Hippocampal formation (tissue), 2 donors: ENCODE results near the gene USP50.
"Not testable (repeated sequence)": the region's sequence is repeated elsewhere in the genome, so short reads cannot be mapped to it uniquely, and the experiment has no call there.

Experiments used
- DNase-seq, 2 donors: peaks; one replicate each; lab custom pipeline; 2025; lab: John Stamatoyannopoulos, UW

USP50 gene

GRCh38 chr15:50546566-50546965 lies at the start of gene USP50:
Gene USP50 (minus strand): TSS chr15:50546666. CDS start chr15:50546525, 141 bp downstream.
- DNase-seq = no peak

GRCh38 chr15:50594311-50594710 lies 47.8 kb upstream of the USP50 start:
- no peak for DNase-seq

GRCh38 chr15:50593761-50594160 lies 47.3 kb upstream of the USP50 start:
- DNase-seq = no peak

GRCh38 chr15:50590288-50590687 lies 43.8 kb upstream of the USP50 start:
- DNase-seq = no peak

- no peak for DNase-seq
Measured at GRCh38 chr15:50577492-50577891, 31.0 kb upstream of the USP50 start.

- DNase-seq = no peak
Measured at GRCh38 chr15:50576166-50576565, 29.7 kb upstream of the USP50 start.

- DNase-seq = not testable (repeated sequence)
Measured at GRCh38 chr15:50573842-50574241, 27.4 kb upstream of the USP50 start.

GRCh38 chr15:50563756-50564155 lies 17.3 kb upstream of the USP50 start:
- no peak for DNase-seq

- DNase-seq = no peak
Measured at GRCh38 chr15:50562735-50563640, 16.5 kb upstream of the USP50 start.

GRCh38 chr15:50558012-50558411 lies 11.5 kb upstream of the USP50 start:
- DNase-seq = no peak

GRCh38 chr15:50556642-50557371 lies 10.3 kb upstream of the USP50 start:
- DNase-seq = no peak

- DNase-seq = no peak
Measured at GRCh38 chr15:50552238-50552637, 5.8 kb upstream of the USP50 start.

- no peak for DNase-seq
Measured at GRCh38 chr15:50549326-50549725, 2.9 kb upstream of the USP50 start.

- DNase-seq = no peak
Measured at GRCh38 chr15:50544368-50544767, 2.1 kb downstream of the USP50 start.

GRCh38 chr15:50543556-50543955 lies 2.9 kb downstream of the USP50 start:
- no peak for DNase-seq

GRCh38 chr15:50542887-50543210 lies 3.6 kb downstream of the USP50 start:
- no peak for DNase-seq

- no peak for DNase-seq
Measured at GRCh38 chr15:50531766-50532165, 14.7 kb downstream of the USP50 start.

- no peak for DNase-seq
Measured at GRCh38 chr15:50531163-50531562, 15.3 kb downstream of the USP50 start.

GRCh38 chr15:50523851-50524251 lies 22.6 kb downstream of the USP50 start:
- no peak for DNase-seq

GRCh38 chr15:50519740-50520425 lies 26.6 kb downstream of the USP50 start:
- no peak for DNase-seq

- DNase-seq = no peak
Measured at GRCh38 chr15:50513001-50513400, 33.5 kb downstream of the USP50 start.

GRCh38 chr15:50506121-50506520 lies 40.3 kb downstream of the USP50 start:
- DNase-seq = no peak

GRCh38 chr15:50505656-50506055 lies 40.8 kb downstream of the USP50 start:
- not testable (repeated sequence) for DNase-seq
